Measurements from ENCODE around the gene CCDC88C. TPM values are rescaled to one million over a fixed set of nuclear protein-coding genes. Genes with fewer than 3 reads are reported as not detected.

Gene CCDC88C
- total RNA-seq, 1 donor from 2014 or later, result 9.2 TPM

GRCh38 chr14:91371011-91371989, 46.3 kb downstream of the CCDC88C start:
- Histone ChIP-seq H3K27me3 (no peaks in the 10 kb centered on the region), H3K36me3 (no peaks in the 10 kb centered on the region), H3K4me3 (no peak overlapping the region), H3K9me3 (no peaks in the 10 kb centered on the region), H3K4me1 (no peaks in the 10 kb centered on the region), H3K27ac (no peak overlapping the region)
- intact Hi-C loops (cut with DNase I), result no loop called here
- no peak for TF ChIP-seq CTCF (IDR thresholded peaks at IDR 0.05)
- DNase-seq (ENCODE audit: low spot score in 2 of 2), result no peak

GRCh38 chr14:91369628-91370445, 47.8 kb downstream of the CCDC88C start:
- H3K27ac ChIP-seq, result no peak overlapping the region
- H3K4me3 ChIP-seq, result no peak overlapping the region
- H3K27me3 ChIP-seq, result no peaks in the 10 kb centered on the region
- no peak for DNase-seq (ENCODE audit: low spot score in 2 of 2)
- TF ChIP-seq CTCF (IDR thresholded peaks at IDR 0.05), result no peak
- intact Hi-C loops (cut with DNase I), result no loop called here
- no peaks in the 10 kb centered on the region for H3K36me3 ChIP-seq
- no peaks in the 10 kb centered on the region for H3K4me1 ChIP-seq
- H3K9me3 ChIP-seq, result no peaks in the 10 kb centered on the region

GRCh38 chr14:91368776-91369416, 48.7 kb downstream of the CCDC88C start:
- Histone ChIP-seq H3K9me3 (no peaks in the 10 kb centered on the region), H3K27me3 (no peaks in the 10 kb centered on the region), H3K4me3 (no peak overlapping the region), H3K4me1 (no peaks in the 10 kb centered on the region), H3K36me3 (no peaks in the 10 kb centered on the region), H3K27ac (no peak overlapping the region)
- no peak for TF ChIP-seq CTCF (IDR thresholded peaks at IDR 0.05)
- no peak for DNase-seq (ENCODE audit: low spot score in 2 of 2)
- intact Hi-C loops (cut with DNase I), result no loop called here

GRCh38 chr14:91367173-91368171, 50.1 kb downstream of the CCDC88C start:
- no peaks in the 10 kb centered on the region for H3K36me3 ChIP-seq
- H3K27me3 ChIP-seq, result no peaks in the 10 kb centered on the region
- intact Hi-C loops (cut with DNase I), result no loop called here
- TF ChIP-seq CTCF (IDR thresholded peaks at IDR 0.05), result no peak
- DNase-seq (ENCODE audit: low spot score in 2 of 2), result no peak
- H3K4me3 ChIP-seq, result no peak overlapping the region
- no peak overlapping the region for H3K27ac ChIP-seq
- no peaks in the 10 kb centered on the region for H3K9me3 ChIP-seq
- no peaks in the 10 kb centered on the region for H3K4me1 ChIP-seq

Measured in ascending aorta (tissue), 2 donors.